ENCODE measurements around the gene CFAP52.

DNA sequence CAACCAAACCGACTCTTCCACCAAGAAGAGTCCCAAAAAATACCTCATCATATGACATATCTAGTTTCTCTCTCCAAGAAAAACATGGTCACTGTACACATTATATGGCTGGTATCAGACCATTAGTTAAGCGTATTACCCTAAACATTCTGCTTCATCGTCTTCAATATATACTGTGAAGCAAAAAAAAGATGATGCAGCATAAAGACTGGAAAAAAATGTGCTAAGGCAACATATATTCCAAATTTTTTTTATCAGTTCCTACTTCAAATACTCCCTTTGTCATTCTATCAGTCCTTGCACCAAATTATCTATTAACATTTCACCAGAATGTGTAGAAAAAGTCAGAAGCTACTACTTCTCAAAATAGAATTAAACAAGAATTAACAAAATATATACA lies 43.7 kb upstream of the CFAP52 start:
- TF ChIP-seq, protein P1, sequence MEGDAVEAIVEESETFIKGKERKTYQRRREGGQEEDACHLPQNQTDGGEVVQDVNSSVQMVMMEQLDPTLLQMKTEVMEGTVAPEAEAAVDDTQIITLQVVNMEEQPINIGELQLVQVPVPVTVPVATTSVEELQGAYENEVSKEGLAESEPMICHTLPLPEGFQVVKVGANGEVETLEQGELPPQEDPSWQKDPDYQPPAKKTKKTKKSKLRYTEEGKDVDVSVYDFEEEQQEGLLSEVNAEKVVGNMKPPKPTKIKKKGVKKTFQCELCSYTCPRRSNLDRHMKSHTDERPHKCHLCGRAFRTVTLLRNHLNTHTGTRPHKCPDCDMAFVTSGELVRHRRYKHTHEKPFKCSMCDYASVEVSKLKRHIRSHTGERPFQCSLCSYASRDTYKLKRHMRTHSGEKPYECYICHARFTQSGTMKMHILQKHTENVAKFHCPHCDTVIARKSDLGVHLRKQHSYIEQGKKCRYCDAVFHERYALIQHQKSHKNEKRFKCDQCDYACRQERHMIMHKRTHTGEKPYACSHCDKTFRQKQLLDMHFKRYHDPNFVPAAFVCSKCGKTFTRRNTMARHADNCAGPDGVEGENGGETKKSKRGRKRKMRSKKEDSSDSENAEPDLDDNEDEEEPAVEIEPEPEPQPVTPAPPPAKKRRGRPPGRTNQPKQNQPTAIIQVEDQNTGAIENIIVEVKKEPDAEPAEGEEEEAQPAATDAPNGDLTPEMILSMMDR (IDR thresholded peaks at IDR 0.05) = no peak
- TF ChIP-seq POLR2A (IDR thresholded peaks at IDR 0.05) = no peak
